Trophoblast cell (in vitro differentiated cells and primary cell): Measurements from ENCODE around the gene SMYD4.
"Not testable (repeated sequence)": the region's sequence is repeated elsewhere in the genome, so short reads cannot be mapped to it uniquely, and the experiment has no call there.

ENCODE experiments used
- DNase-seq, 2 donors: peaks; one replicate each; pipeline ENCODE4 v3.0.0-alpha.2; 2016
- H2AFZ ChIP-seq: 2 replicates; pipeline ENCODE4 v1.6.1; 2013; ENCODE audit warnings: low read length, moderate library complexity, mild to moderate bottlenecking; ENCODE audit not compliant: insufficient read depth, poor library complexity
- H2AK5ac ChIP-seq: 2 replicates; pipeline ENCODE4 v1.6.1; 2013; ENCODE audit warnings: mild to moderate bottlenecking, low read length
- H2BK120ac ChIP-seq: 2 replicates; pipeline ENCODE4 v1.6.1; 2013; ENCODE audit warnings: low read length, mild to moderate bottlenecking, moderate library complexity; ENCODE audit not compliant: insufficient read depth, poor library complexity
- H2BK12ac ChIP-seq: 2 replicates; pipeline ENCODE4 v1.6.1; 2013; ENCODE audit warnings: mild to moderate bottlenecking, low read length, moderate library complexity
- H2BK5ac ChIP-seq: 2 replicates; pipeline ENCODE4 v1.6.1; 2013; ENCODE audit warnings: low read length, low read depth, moderate library complexity, mild to moderate bottlenecking; ENCODE audit not compliant: poor library complexity
- H3K14ac ChIP-seq: 2 replicates; pipeline ENCODE4 v1.6.1; 2013; ENCODE audit warnings: mild to moderate bottlenecking, low read length
- H3K18ac ChIP-seq: 2 replicates; pipeline ENCODE4 v1.6.1; 2013; ENCODE audit warnings: mild to moderate bottlenecking, low read length
- H3K23ac ChIP-seq: 2 replicates; pipeline ENCODE4 v1.6.1; 2013; ENCODE audit warnings: low read length
- H3K27ac ChIP-seq: 2 replicates; pipeline ENCODE4 v1.5.1; 2013; ENCODE audit warnings: low read depth, mild to moderate bottlenecking, inconsistent platforms, low read length, moderate library complexity
- H3K27me3 ChIP-seq: 2 replicates; pipeline ENCODE4 v1.6.1; 2013; ENCODE audit warnings: inconsistent platforms, mild to moderate bottlenecking, low read length, moderate library complexity; ENCODE audit not compliant: insufficient read depth
- H3K36me3 ChIP-seq, 2 experiments: 1 replicate in 1 of 2; 2 replicates in 1 of 2; pipeline ENCODE4 v1.6.1; 2013; ENCODE audit warnings: low read length in 2 of 2, mild to moderate bottlenecking in 2 of 2, moderate library complexity in 1 of 2; ENCODE audit not compliant: insufficient read depth in 2 of 2, control insufficient read depth in 1 of 2
- H3K4ac ChIP-seq: 2 replicates; pipeline ENCODE4 v1.6.1; 2013; ENCODE audit warnings: low read depth, mild to moderate bottlenecking, low read length, moderate library complexity
- H3K4me1 ChIP-seq, 2 experiments: 1 replicate in 1 of 2; 2 replicates in 1 of 2; pipeline ENCODE4 v1.6.1; 2013; ENCODE audit warnings: low read length in 2 of 2, mild to moderate bottlenecking in 2 of 2, moderate library complexity in 1 of 2; ENCODE audit not compliant: insufficient read depth in 2 of 2, control insufficient read depth in 1 of 2
- H3K4me2 ChIP-seq: 2 replicates; pipeline ENCODE4 v1.6.1; 2013; ENCODE audit warnings: inconsistent platforms, mild to moderate bottlenecking, low read length, moderate library complexity
- H3K4me3 ChIP-seq: 2 replicates; pipeline ENCODE4 v1.5.1; 2013; ENCODE audit warnings: mild to moderate bottlenecking, low read depth, low read length, inconsistent platforms
- H3K79me1 ChIP-seq: one replicate; pipeline ENCODE4 v1.6.1; 2013; ENCODE audit warnings: low read length
- H3K79me2 ChIP-seq: 2 replicates; pipeline ENCODE4 v1.6.1; 2013; ENCODE audit warnings: low read length, mild to moderate bottlenecking; ENCODE audit not compliant: control insufficient read depth, insufficient read depth, poor library complexity
- H3K9ac ChIP-seq: 2 replicates; pipeline ENCODE4 v1.6.1; 2013; ENCODE audit warnings: mild to moderate bottlenecking, low read length
- H3K9me3 ChIP-seq: 2 replicates; pipeline ENCODE4 v1.6.1; 2013; ENCODE audit warnings: low read depth, mild to moderate bottlenecking, control low read depth, inconsistent platforms, low read length; ENCODE audit not compliant: insufficient read depth
- H4K12ac ChIP-seq: 2 replicates; pipeline ENCODE4 v1.6.1; 2013; ENCODE audit warnings: low read depth, mild to moderate bottlenecking, low read length, moderate library complexity
- H4K8ac ChIP-seq: 2 replicates; pipeline ENCODE4 v1.6.1; 2013; ENCODE audit warnings: low read depth, mild to moderate bottlenecking, low read length, moderate library complexity
- H4K91ac ChIP-seq: one replicate; pipeline ENCODE4 v1.6.1; 2013; ENCODE audit warnings: low read depth, mild to moderate bottlenecking, low read length, moderate library complexity
- WGBS: extraction: QIAGEN DNeasy Blood & Tissue Kit; methylation state at CpG from one replicate; pipeline ENCODE4 v1.1.7; 2013; ENCODE audit warnings: missing lambda C conversion rate; ENCODE audit not compliant: insufficient read length, insufficient coverage; ENCODE audit errors: extremely low coverage; 5-methylcytosine and 5-hydroxymethylcytosine counted together

SMYD4 gene

DNA sequence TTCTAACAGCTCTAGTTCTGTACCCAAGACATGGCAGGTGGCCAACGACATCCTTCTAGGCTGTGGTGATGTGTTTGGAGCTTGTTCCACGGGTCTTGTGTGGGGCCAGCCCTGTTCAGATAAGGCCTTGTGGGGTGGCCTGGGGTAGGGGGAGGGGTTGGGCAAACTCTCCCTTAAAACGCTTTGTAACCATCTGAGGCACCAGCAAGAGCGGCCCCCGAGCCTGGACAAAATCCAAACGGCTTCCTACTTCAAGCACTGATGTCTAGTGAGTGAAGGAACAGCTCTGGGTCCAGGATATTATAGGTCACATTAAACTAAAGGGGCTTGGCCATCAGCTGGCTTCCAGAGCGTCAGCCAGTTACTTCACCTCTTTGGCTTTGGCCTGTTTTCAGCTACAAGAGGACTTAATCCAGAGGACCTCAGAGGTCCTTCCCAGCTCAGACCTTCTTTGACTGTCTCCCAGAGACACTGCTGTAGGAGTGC, 56.0 kb downstream of the SMYD4 start:
- Histone ChIP-seq H3K4me2 (no peak overlapping the region), H3K9ac (no peak overlapping the region), H2AK5ac (no peak overlapping the region), H3K4me1 (peaks cover 8 to 10% of the 10 kb centered on the region in 2 experiments), H3K79me2 (peaks cover 2% of the 10 kb centered on the region), H3K4me3 (no peak overlapping the region), H2AFZ (no peak overlapping the region), H3K23ac (no peak overlapping the region), H3K9me3 (no peaks in the 10 kb centered on the region), H3K36me3 (peaks cover 10 to 17% of the 10 kb centered on the region in 2 experiments), H3K27ac (no peak overlapping the region), H2BK12ac (no peak overlapping the region), H4K8ac (no peak overlapping the region), H4K12ac (no peak overlapping the region), H3K79me1 (peaks cover 3% of the 10 kb centered on the region), H4K91ac (no peak overlapping the region), H2BK120ac (no peak overlapping the region), H2BK5ac (no peak overlapping the region), H3K18ac (no peak overlapping the region), H3K27me3 (no peaks in the 10 kb centered on the region), H3K14ac (no peak overlapping the region), H3K4ac (no peak overlapping the region)
- DNase-seq = no peak
- WGBS = no CpG with 5 or more reads among the region's 7 CpGs

DNA sequence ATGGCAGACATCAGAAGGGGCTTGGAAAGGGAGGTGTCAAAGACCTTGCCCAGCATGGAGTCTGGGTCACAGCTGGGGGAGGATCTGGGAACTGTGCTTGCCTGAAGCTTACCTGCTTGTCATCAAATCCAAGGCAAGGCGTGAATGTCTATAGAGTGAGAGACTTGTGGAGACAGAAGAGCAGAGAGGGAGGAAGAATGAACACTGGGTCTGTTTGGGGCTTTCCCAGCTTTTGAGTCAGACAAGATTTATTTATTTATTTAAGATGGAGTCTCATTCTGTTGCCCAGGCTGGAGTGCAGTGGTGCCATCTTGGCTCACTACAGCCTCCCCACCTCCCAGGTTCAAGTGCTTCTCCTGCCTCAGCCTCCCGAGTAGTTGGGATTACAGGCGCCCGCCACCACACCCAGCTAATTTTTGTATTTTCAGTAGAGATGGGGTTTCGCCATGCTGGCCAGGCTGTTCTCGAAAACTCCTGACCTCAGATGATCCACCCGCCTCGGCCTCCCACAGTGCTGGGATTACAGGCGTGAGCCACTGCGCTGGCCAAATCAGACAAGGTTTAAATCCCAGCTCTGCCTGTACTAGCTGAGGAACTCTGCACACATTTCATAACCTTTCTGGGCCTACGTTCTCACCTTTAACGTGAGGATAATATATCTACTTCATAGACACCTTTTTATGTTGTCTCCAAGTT, 56.6 kb downstream of the SMYD4 start:
- H4K91ac ChIP-seq, H3K9ac ChIP-seq, H3K14ac ChIP-seq, H2BK5ac ChIP-seq, H3K18ac ChIP-seq, H2AFZ ChIP-seq, H3K27me3 ChIP-seq, H2BK120ac ChIP-seq, DNase-seq, H4K8ac ChIP-seq, H3K4ac ChIP-seq, H2BK12ac ChIP-seq, H3K4me2 ChIP-seq, H2AK5ac ChIP-seq, H3K23ac ChIP-seq, H3K4me1 ChIP-seq, H3K79me2 ChIP-seq, H3K79me1 ChIP-seq, H3K9me3 ChIP-seq, H3K4me3 ChIP-seq, H4K12ac ChIP-seq, H3K27ac ChIP-seq: not testable (repeated sequence)
- H3K36me3 ChIP-seq = peaks cover 7 to 12% of the 10 kb centered on the region in 2 experiments
- no CpG with 5 or more reads among the region's 12 CpGs for WGBS

DNA sequence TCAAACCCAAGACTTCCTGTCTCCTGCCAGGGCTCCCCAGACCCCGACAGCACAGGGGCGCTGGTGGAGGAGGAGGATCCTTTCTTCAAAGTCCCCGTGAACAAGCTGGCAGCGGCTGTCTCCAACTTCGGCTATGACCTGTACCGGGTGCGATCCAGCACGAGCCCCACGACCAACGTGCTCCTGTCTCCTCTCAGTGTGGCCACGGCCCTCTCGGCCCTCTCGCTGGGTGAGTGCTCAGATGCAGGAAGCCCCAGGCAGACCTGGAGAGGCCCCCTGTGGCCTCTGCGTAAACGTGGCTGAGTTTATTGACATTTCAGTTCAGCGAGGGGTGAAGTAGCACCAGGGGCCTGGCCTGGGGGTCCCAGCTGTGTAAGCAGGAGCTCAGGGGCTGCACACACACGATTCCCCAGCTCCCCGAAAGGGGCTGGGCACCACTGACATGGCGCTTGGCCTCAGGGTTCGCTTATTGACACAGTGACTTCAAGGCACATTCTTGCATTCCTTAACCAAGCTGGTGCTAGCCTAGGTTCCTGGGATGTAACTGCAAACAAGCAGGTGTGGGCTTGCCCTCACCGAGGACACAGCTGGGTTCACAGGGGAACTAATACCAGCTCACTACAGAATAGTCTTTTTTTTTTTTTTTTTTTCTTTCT, 59.8 kb downstream of the SMYD4 start:
- Histone ChIP-seq H3K23ac (no peak overlapping the region), H3K4me2 (no peak overlapping the region), H3K27ac (no peak overlapping the region), H3K79me1 (peaks cover 3% of the 10 kb centered on the region), H3K79me2 (peaks cover 2% of the 10 kb centered on the region), H4K12ac (no peak overlapping the region), H4K8ac (peak overlapping the region; percentile 25), H3K4ac (no peak overlapping the region), H3K14ac (peak overlapping the region; percentile 30), H3K9me3 (peaks cover 3% of the 10 kb centered on the region), H2AFZ (no peak overlapping the region), H4K91ac (peak overlapping the region; percentile 10), H2BK5ac (no peak overlapping the region), H3K9ac (no peak overlapping the region), H3K27me3 (no peaks in the 10 kb centered on the region), H2BK12ac (peak overlapping the region; percentile 38), H3K36me3 (no peaks in the 10 kb centered on the region), H2BK120ac (peak overlapping the region; percentile 21), H3K4me3 (no peak overlapping the region), H3K18ac (no peak overlapping the region), H2AK5ac (no peak overlapping the region), H3K4me1 (peaks cover 5 to 10% of the 10 kb centered on the region in 2 experiments)
- no CpG with 5 or more reads among the region's 21 CpGs for WGBS
- peak; percentile 67 to 75 for DNase-seq

- no CpG with 5 or more reads among the region's 12 CpGs for WGBS
- H4K91ac ChIP-seq = no peak overlapping the region
- no peak for DNase-seq
Observed at GRCh38 chr17:1767358-1767757, 62.3 kb downstream of the SMYD4 start.

More at GRCh38 chr17:1767358-1767757, 62.3 kb downstream of the SMYD4 start:
- Histone ChIP-seq H3K79me2 (peaks cover 2% of the 10 kb centered on the region), H2AFZ (no peak overlapping the region), H3K79me1 (peaks cover 3% of the 10 kb centered on the region), H4K12ac (no peak overlapping the region), H3K36me3 (no peaks in the 10 kb centered on the region), H3K27ac (no peak overlapping the region), H2BK120ac (no peak overlapping the region), H3K4me3 (no peak overlapping the region), H3K4ac (no peak overlapping the region), H3K9me3 (peaks cover 3% of the 10 kb centered on the region), H3K4me1 (peaks cover 5 to 10% of the 10 kb centered on the region in 2 experiments), H3K27me3 (no peaks in the 10 kb centered on the region), H2BK5ac (no peak overlapping the region), H3K18ac (no peak overlapping the region), H4K8ac (no peak overlapping the region), H2AK5ac (no peak overlapping the region), H3K4me2 (no peak overlapping the region), H3K14ac (no peak overlapping the region), H2BK12ac (no peak overlapping the region), H3K23ac (no peak overlapping the region), H3K9ac (no peak overlapping the region)
